H1 (cell line): ENCODE measurements around the gene FOXQ1. TPM values are rescaled to one million over a fixed set of nuclear protein-coding genes. Genes with fewer than 3 reads are reported as not detected.

ENCODE experiments used
- CTCF ChIA-PET: fragments of 300-600 bp; sonication (Branson Sonifier 250); formaldehyde crosslinking; loops from one replicate; lab custom pipeline; 2021; ENCODE audit not compliant: partially characterized antibody; lab: Charles Lee
- POLR2A ChIA-PET: fragments of 300-600 bp; sonication (Branson Sonifier 250); formaldehyde crosslinking; loops from one replicate; lab custom pipeline; 2021; ENCODE audit warnings: inconsistent platforms; ENCODE audit not compliant: partially characterized antibody; lab: Charles Lee
- DNase-seq, 2 experiments: peaks; one replicate each; pipeline versions ENCODE4 v3.0.0 to v3.0.0-alpha.2; 2010 to 2022; ENCODE audit warnings: low spot score in 2 of 2, low read depth in 1 of 2, mixed read lengths in 1 of 2
- FAIRE-seq: peaks from 2 replicates; lab custom pipeline; 2011; peaks lifted over from hg19 to GRCh38; lab: Jason Lieb, UNC
- H2AFZ ChIP-seq: 2 replicates; pipeline ENCODE4 v1.8.1; 2012; ENCODE audit warnings: low read length, inconsistent platforms
- H2AK5ac ChIP-seq: 2 replicates; pipeline ENCODE4 v1.6.1; 2013; ENCODE audit warnings: low read depth, low read length
- H2BK120ac ChIP-seq: replicated peaks from 2 replicates; pipeline ENCODE3; 2013; ENCODE audit warnings: low read depth, low read length, inconsistent platforms
- H2BK12ac ChIP-seq: 2 replicates; pipeline ENCODE4 v1.6.1; 2013; ENCODE audit warnings: low read depth, low read length
- H2BK15ac ChIP-seq: 2 replicates; pipeline ENCODE4 v1.6.1; 2013; ENCODE audit warnings: low read length
- H2BK20ac ChIP-seq: 2 replicates; pipeline ENCODE4 v1.6.1; 2013; ENCODE audit warnings: low read length
- H2BK5ac ChIP-seq: 2 replicates; pipeline ENCODE4 v1.6.1; 2013; ENCODE audit warnings: low read depth, low read length
- H3K14ac ChIP-seq: 2 replicates; pipeline ENCODE4 v1.6.1; 2013; ENCODE audit warnings: inconsistent platforms; ENCODE audit not compliant: insufficient read length
- H3K18ac ChIP-seq: 2 replicates; pipeline ENCODE4 v1.6.1; 2013; ENCODE audit warnings: low read length; ENCODE audit errors: extremely low read depth
- H3K23ac ChIP-seq: 2 replicates; pipeline ENCODE4 v1.6.1; 2013; ENCODE audit warnings: inconsistent platforms; ENCODE audit not compliant: insufficient read length
- H3K23me2 ChIP-seq: 2 replicates; pipeline ENCODE4 v1.6.1; 2013; ENCODE audit warnings: low read depth, low read length
- H3K27ac ChIP-seq: 2 replicates; pipeline ENCODE4 v1.6.1; 2011; ENCODE audit warnings: low read depth, low read length, inconsistent platforms
- H3K27me3 ChIP-seq, 4 experiments: replicated peaks in 1 of 4; 1 replicate in 1 of 4; 2 replicates in 3 of 4; pipeline versions ENCODE4 v1.6.1 to v1.8.1; 2011 to 2013; ENCODE audit warnings: low read length in 3 of 4, mild to moderate bottlenecking in 3 of 4, inconsistent platforms in 2 of 4, mixed read lengths in 2 of 4, moderate library complexity in 1 of 4; ENCODE audit not compliant: control insufficient read depth in 3 of 4, insufficient read depth in 3 of 4; ENCODE audit errors: extremely low read depth in 1 of 4
- H3K36me3 ChIP-seq, 4 experiments: 2 replicates each; pipeline versions ENCODE4 v1.6.1 to v1.8.1; 2011 to 2013; ENCODE audit warnings: mild to moderate bottlenecking in 4 of 4, low read length in 3 of 4, moderate library complexity in 2 of 4, control low read depth in 1 of 4, inconsistent platforms in 1 of 4; ENCODE audit not compliant: insufficient read depth in 4 of 4, control insufficient read depth in 2 of 4
- H3K4ac ChIP-seq: replicated peaks from 2 replicates; pipeline ENCODE3; 2013; ENCODE audit warnings: low read length, low read depth, mixed read lengths, inconsistent platforms; ENCODE audit not compliant: insufficient read length
- H3K4me1 ChIP-seq, 4 experiments: replicated peaks in 1 of 4; 1 replicate in 1 of 4; 2 replicates in 3 of 4; pipeline versions ENCODE4 v1.6.1 to v1.8.1; 2011 to 2013; ENCODE audit warnings: low read length in 3 of 4, inconsistent platforms in 2 of 4, mixed read lengths in 1 of 4; ENCODE audit not compliant: insufficient read depth in 4 of 4, control insufficient read depth in 3 of 4
- H3K4me2 ChIP-seq, 2 experiments: 2 replicates each; pipeline versions ENCODE4 v1.6.1 to v1.8.1; 2011 to 2013; ENCODE audit warnings: low read depth in 2 of 2, low read length in 2 of 2, control low read depth in 1 of 2, inconsistent platforms in 1 of 2, mild to moderate bottlenecking in 1 of 2; ENCODE audit not compliant: insufficient read depth in 1 of 2
- H3K4me3 ChIP-seq, 4 experiments: fragments of 200-600, 300-600 bp in 1 of 4; sonication (generic), shearing (Covaris generic), sonication (Bioruptor Twin) in 1 of 4; 2 replicates each; pipeline versions ENCODE4 v1.5.1 to v1.8.1; 2011 to 2016; ENCODE audit warnings: low read length in 4 of 4, low read depth in 3 of 4, control low read depth in 2 of 4, inconsistent platforms in 2 of 4, mild to moderate bottlenecking in 2 of 4, mixed read lengths in 1 of 4, moderate library complexity in 1 of 4; ENCODE audit not compliant: insufficient read depth in 2 of 4; ENCODE audit errors: extremely low read depth in 1 of 4
- H3K56ac ChIP-seq: replicated peaks from 2 replicates; pipeline ENCODE3; 2013; ENCODE audit warnings: low read depth, mild to moderate bottlenecking, mixed read lengths, low read length, inconsistent platforms; ENCODE audit not compliant: insufficient read length
- H3K79me1 ChIP-seq: 2 replicates; pipeline ENCODE4 v1.6.1; 2013; ENCODE audit warnings: low read depth, low read length, control low read depth
- H3K79me2 ChIP-seq, 2 experiments: 2 replicates each; pipeline versions ENCODE4 v1.6.1 to v1.8.1; 2012 to 2013; ENCODE audit warnings: low read length in 2 of 2, mild to moderate bottlenecking in 2 of 2, inconsistent platforms in 1 of 2; ENCODE audit not compliant: insufficient read depth in 2 of 2, control insufficient read depth in 1 of 2
- H3K9ac ChIP-seq, 4 experiments: replicated peaks in 1 of 4; 1 replicate in 1 of 4; 2 replicates in 3 of 4; pipeline versions ENCODE4 v1.6.1 to v1.8.1; 2011 to 2013; ENCODE audit warnings: low read depth in 3 of 4, low read length in 3 of 4, control low read depth in 2 of 4, mild to moderate bottlenecking in 2 of 4, moderate library complexity in 2 of 4, inconsistent platforms in 1 of 4; ENCODE audit errors: extremely low read depth in 1 of 4
- H3K9me3 ChIP-seq, 2 experiments: 2 replicates each; pipeline versions ENCODE4 v1.6.1 to v1.8.1; 2012 to 2013; ENCODE audit warnings: mild to moderate bottlenecking in 2 of 2, moderate library complexity in 2 of 2, control low read depth in 1 of 2, inconsistent platforms in 1 of 2, low read depth in 1 of 2, low read length in 1 of 2, mixed read lengths in 1 of 2; ENCODE audit not compliant: insufficient read depth in 2 of 2
- H4K20me1 ChIP-seq, 2 experiments: replicated peaks in 1 of 2; 2 replicates each; pipeline versions ENCODE3 to v1.8.1; 2011 to 2013; ENCODE audit warnings: inconsistent platforms in 2 of 2, low read length in 2 of 2, mild to moderate bottlenecking in 1 of 2; ENCODE audit not compliant: insufficient read depth in 2 of 2, control insufficient read depth in 1 of 2
- H4K5ac ChIP-seq: 2 replicates; pipeline ENCODE4 v1.6.1; 2013; ENCODE audit warnings: low read length, low read depth, mixed read lengths, inconsistent platforms; ENCODE audit not compliant: insufficient read length
- H4K8ac ChIP-seq: 2 replicates; pipeline ENCODE4 v1.8.0; 2013; ENCODE audit warnings: mild to moderate bottlenecking, moderate library complexity, low read length, inconsistent platforms; ENCODE audit not compliant: insufficient read depth; ENCODE audit errors: extremely low read depth
- H4K91ac ChIP-seq: replicated peaks from 2 replicates; pipeline ENCODE3; 2013; ENCODE audit warnings: low read length, mixed read lengths, inconsistent platforms; ENCODE audit not compliant: insufficient read length
- BACH1 ChIP-seq: IDR thresholded peaks from 2 replicates; pipeline ENCODE4 v1.6.1; 2012; ENCODE audit warnings: low read length, improper control_type of control experiment
- RXRA ChIP-seq: IDR thresholded peaks from 2 replicates; pipeline ENCODE4 v1.6.1; 2011; ENCODE audit warnings: low read depth, mild to moderate bottlenecking, low read length, moderate library complexity; ENCODE audit not compliant: insufficient read depth
- SAP30 ChIP-seq: fragments of 300-600 bp; sonication (generic); IDR thresholded peaks from 2 replicates; pipeline ENCODE4 v1.7.1; 2012; ENCODE audit warnings: low read length, moderate library complexity, mild to moderate bottlenecking, inconsistent platforms; ENCODE audit not compliant: insufficient read depth, insufficient replicate concordance
- TBP ChIP-seq: IDR thresholded peaks from 2 replicates; pipeline ENCODE4 v1.6.1; 2011; ENCODE audit warnings: low read depth, low read length, improper control_type of control experiment
- WGBS, 2 experiments: shearing (Covaris generic) in 1 of 2; methylation state at CpG; one replicate each; pipeline versions ENCODE4 v1.1.6 to v1.1.7; 2013 to 2015; ENCODE audit warnings: low lambda C conversion rate in 2 of 2, mixed read lengths in 2 of 2, inconsistent platforms in 1 of 2, low coverage in 1 of 2, missing lambda C conversion rate in 1 of 2; ENCODE audit not compliant: insufficient replicate concordance in 2 of 2, insufficient coverage in 1 of 2, insufficient read length in 1 of 2; ENCODE audit errors: extremely low coverage in 1 of 2, missing lambda C conversion rate in 1 of 2; 5-methylcytosine and 5-hydroxymethylcytosine counted together
- polyA plus RNA-seq, 7 experiments: library from polyadenylated mRNA; depleted of rRNA in 3 of 7; stranded (reverse) in 5 of 7; unstranded in 2 of 7; fragments of >200 nt in 5 of 7; fragments of 200-250 nt in 2 of 7; gene quantifications; 1 replicate in 5 of 7; 2 replicates in 1 of 7; 4 replicates in 1 of 7; pipeline versions ENCODE4 v1.2.1 to v1.2.3, GENCODE V29; 2011 to 2013; ENCODE audit warnings: missing spikeins in 2 of 7, mixed read lengths in 2 of 7
- total RNA-seq: library from RNA; stranded (reverse); fragmentation: NEBNext Ultra II Directional; extraction: Animal tissue kit (Norgen Biotek cat#: 25700); gene quantifications from 2 replicates; pipeline ENCODE4 v1.2.1, GENCODE V29; 2021

Gene FOXQ1
- total and polyA plus RNA-seq, 2 of the 8 experiments (the other 6 are each of a cell fraction or from before 2014, with no cell fraction given) = 0.03 TPM; not detected in 1

GRCh38 chr6:1325461-1326309 is 13.8 kb downstream of the FOXQ1 start:
- POLR2A ChIA-PET = interaction anchor here (0.6 to 0.8 kb wide), 2 partner anchors 11 to 45 kb away, joined by 3 read pairs; no protein-coding TSS in a partner anchor
- H3K27ac ChIP-seq = no peak overlapping the region
- no peak for FAIRE-seq

More at GRCh38 chr6:1325461-1326309, 13.8 kb downstream of the FOXQ1 start:
- H2BK120ac ChIP-seq = no peak overlapping the region
- H2AFZ ChIP-seq = no peak overlapping the region
- CTCF ChIA-PET = interaction anchor here (0.7 to 1.3 kb wide), 6 partner anchors 9 to 71 kb away, joined by 3 to 4 read pairs (median 3); no protein-coding TSS in a partner anchor
- 79% methylated on average over 6 of the region's 6 CpGs; no CpG with 5 or more reads in 1 of the 2 experiments for WGBS, 2 experiments
- H3K79me2 ChIP-seq = no peaks in the 10 kb centered on the region
- TF ChIP-seq SAP30 (no peak), BACH1 (no peak), RXRA (no peak), TBP (no peak)
- no peak for DNase-seq
- H2BK5ac ChIP-seq = no peak overlapping the region
- H3K4me2 ChIP-seq = no peak overlapping the region
- H3K23me2 ChIP-seq = no peaks in the 10 kb centered on the region
- no peak overlapping the region for H3K56ac ChIP-seq
- no peak overlapping the region for H2AK5ac ChIP-seq
- peaks cover 5% of the 10 kb centered on the region in 2 experiments; a peak in 1 of 4 replicates for H3K9me3 ChIP-seq
- no peaks in the 10 kb centered on the region for H4K20me1 ChIP-seq
- H3K4ac ChIP-seq = no peak overlapping the region
- H4K8ac ChIP-seq = no peak overlapping the region
- H4K5ac ChIP-seq = no peak overlapping the region
- no peak overlapping the region for H3K23ac ChIP-seq
- H2BK20ac ChIP-seq = no peak overlapping the region
- H3K4me1 ChIP-seq = 0 out of 7 replicates have a peak, but pooled peaks cover 0 to 2% (median 0%) of the 10 kb centered on the region in 4 experiments
- H3K27me3 ChIP-seq = no peaks in the 10 kb centered on the region; a peak in 1 of 7 replicates
- no peak overlapping the region for H3K9ac ChIP-seq
- no peak overlapping the region for H2BK15ac ChIP-seq
- no peak overlapping the region for H3K14ac ChIP-seq
- no peak overlapping the region for H4K91ac ChIP-seq
- no peak overlapping the region for H3K4me3 ChIP-seq
- H2BK12ac ChIP-seq = no peak overlapping the region
- no peaks in the 10 kb centered on the region for H3K79me1 ChIP-seq
- no peaks in the 10 kb centered on the region for H3K36me3 ChIP-seq
- no peak overlapping the region for H3K18ac ChIP-seq
